HEK293T (cell line): ENCODE measurements around the gene DYDC1.

Experiments
- FOXM1 ChIP-seq: fragments of 450-650 bp; IDR thresholded peaks from 2 replicates; pipeline ENCODE4 v1.6.1; 2017; ENCODE audit warnings: mild to moderate bottlenecking, borderline replicate concordance
- SP1 ChIP-seq: fragments of 450-650 bp; IDR thresholded peaks from 2 replicates; pipeline ENCODE4 v1.6.1; 2017
- SUZ12 ChIP-seq: fragments of 450-650 bp; IDR thresholded peaks from 2 replicates; pipeline ENCODE4 v1.6.1; 2016; ENCODE audit warnings: mild to moderate bottlenecking
- TARDBP ChIP-seq: fragments of 450-650 bp; IDR thresholded peaks from 2 replicates; pipeline ENCODE4 v1.6.1; 2016

- TF ChIP-seq SUZ12 (no peak), FOXM1 (no peak), TARDBP (no peak), SP1 (no peak)
Observed at GRCh38 chr10:80390740-80391139, 34.2 kb upstream of the DYDC1 start.
